SH-SY5Y (cell line): ENCODE results near the gene HIBCH.

Experiments used
- GATA2 ChIP-seq: IDR thresholded peaks from 2 replicates; pipeline ENCODE4 v1.6.1; 2011; ENCODE audit warnings: mild to moderate bottlenecking, low read depth, low read length
- GATA3 ChIP-seq: IDR thresholded peaks from 2 replicates; pipeline ENCODE4 v1.6.1; 2011; ENCODE audit warnings: low read depth, mild to moderate bottlenecking, low read length, moderate library complexity

DNA sequence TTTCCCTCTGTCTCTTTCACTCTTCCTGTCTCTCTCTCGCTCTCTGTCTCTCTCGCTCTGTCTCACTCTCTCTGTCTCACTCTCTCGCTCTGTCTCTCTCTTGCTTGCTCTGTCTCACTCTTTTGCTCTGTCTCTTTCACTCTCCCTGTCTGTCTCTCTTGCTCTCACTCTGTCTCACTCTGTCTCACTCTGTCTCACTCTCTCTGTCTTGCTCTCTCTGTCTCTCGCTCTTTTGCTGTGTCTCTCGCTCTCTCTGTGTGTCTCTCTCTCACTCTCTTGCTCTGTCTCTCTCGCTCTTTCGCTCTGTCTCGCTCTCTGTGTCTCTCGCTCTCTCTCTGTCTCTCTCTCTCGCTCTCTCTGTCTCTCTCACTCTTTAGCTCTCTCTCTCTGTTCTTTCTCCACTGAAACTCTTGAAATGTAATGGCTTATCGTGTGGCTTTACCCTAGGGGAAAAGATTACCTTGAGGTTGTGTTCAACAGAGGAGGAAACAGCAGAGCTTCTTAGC lies 46.7 kb upstream of the HIBCH start:
- TF ChIP-seq GATA2 (no peak), GATA3 (no peak)
